IPS-20b (cell line): Measurements from ENCODE around the gene SPG7.

Source experiments
- H3K27ac ChIP-seq: one replicate; pipeline ENCODE4 v1.5.1; 2013; ENCODE audit warnings: low read length
- H3K27me3 ChIP-seq: 2 replicates; pipeline ENCODE4 v1.6.1; 2013; ENCODE audit warnings: mild to moderate bottlenecking, low read length, inconsistent platforms; ENCODE audit not compliant: insufficient read depth
- H3K36me3 ChIP-seq: 2 replicates; pipeline ENCODE4 v1.6.1; 2013; ENCODE audit warnings: low read depth, mild to moderate bottlenecking, inconsistent platforms, low read length, moderate library complexity; ENCODE audit not compliant: insufficient read depth
- H3K4me1 ChIP-seq: 2 replicates; pipeline ENCODE4 v1.6.1; 2013; ENCODE audit warnings: mild to moderate bottlenecking, control low read depth, inconsistent platforms, low read length, moderate library complexity; ENCODE audit not compliant: insufficient read depth
- H3K4me3 ChIP-seq: 2 replicates; pipeline ENCODE4 v1.5.1; 2013; ENCODE audit warnings: mild to moderate bottlenecking, low read length, inconsistent platforms
- H3K9ac ChIP-seq: 2 replicates; pipeline ENCODE4 v1.6.1; 2013; ENCODE audit warnings: low read depth, mild to moderate bottlenecking, inconsistent platforms, low read length, moderate library complexity
- H3K9me3 ChIP-seq: 2 replicates; pipeline ENCODE4 v1.6.1; 2013; ENCODE audit warnings: mild to moderate bottlenecking, low read depth, low read length, inconsistent platforms; ENCODE audit not compliant: insufficient read depth

The SPG7 gene

DNA sequence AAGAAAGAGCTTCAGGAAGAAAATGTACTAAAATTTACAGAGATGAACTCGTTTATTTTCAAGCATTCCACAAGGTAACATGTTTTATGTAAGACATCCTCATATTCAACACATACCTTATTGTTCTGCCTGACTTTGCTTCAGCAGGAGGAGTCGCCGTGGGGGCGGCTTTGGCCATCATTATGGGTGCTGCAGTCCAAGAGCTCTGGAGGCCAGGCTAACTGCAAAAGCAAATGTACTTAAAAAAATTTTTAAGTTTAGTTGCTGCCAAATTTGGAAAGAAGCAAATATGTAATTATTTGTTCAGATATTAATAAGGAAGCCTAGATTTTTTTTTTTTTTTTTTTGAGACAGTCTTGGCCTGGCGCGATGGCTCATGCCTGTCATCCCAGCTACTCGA lies 4.1 kb upstream of the SPG7 start:
- Histone ChIP-seq H3K4me3 (no peak overlapping the region), H3K27me3 (peaks cover 14% of the 10 kb centered on the region), H3K27ac (no peak overlapping the region), H3K4me1 (no peaks in the 10 kb centered on the region), H3K9me3 (no peaks in the 10 kb centered on the region), H3K36me3 (no peaks in the 10 kb centered on the region), H3K9ac (no peak overlapping the region)

GRCh38 chr16:89505204-89506112 lies 2.7 kb upstream of the SPG7 start:
- Histone ChIP-seq H3K36me3 (peaks cover 3% of the 10 kb centered on the region), H3K9ac (no peak overlapping the region), H3K9me3 (no peaks in the 10 kb centered on the region), H3K4me1 (no peaks in the 10 kb centered on the region), H3K27ac (no peak overlapping the region), H3K27me3 (peaks cover 14% of the 10 kb centered on the region), H3K4me3 (no peak overlapping the region)

DNA sequence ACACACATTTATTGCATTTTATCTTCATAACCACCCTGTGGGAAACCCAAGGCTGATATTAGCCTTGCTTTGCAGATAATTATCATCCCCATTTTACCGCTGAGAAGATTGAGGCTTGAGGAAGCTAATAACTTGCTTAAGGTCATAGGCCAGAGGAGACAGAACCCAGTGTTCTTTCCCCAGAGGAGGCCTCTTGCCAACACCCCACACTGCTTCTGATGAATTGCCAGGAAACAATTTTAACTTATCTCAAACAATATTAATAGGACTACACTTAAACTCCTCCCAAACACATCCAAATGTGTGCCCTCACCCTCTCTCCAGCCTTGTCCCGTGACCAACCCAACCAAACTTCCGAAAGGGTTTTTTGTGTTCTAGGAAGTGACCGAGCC lies 2.1 kb upstream of the SPG7 start:
- Histone ChIP-seq H3K27me3 (peaks cover 14% of the 10 kb centered on the region), H3K9me3 (no peaks in the 10 kb centered on the region), H3K9ac (no peak overlapping the region), H3K27ac (no peak overlapping the region), H3K36me3 (peaks cover 9% of the 10 kb centered on the region), H3K4me1 (no peaks in the 10 kb centered on the region), H3K4me3 (no peak overlapping the region)

DNA sequence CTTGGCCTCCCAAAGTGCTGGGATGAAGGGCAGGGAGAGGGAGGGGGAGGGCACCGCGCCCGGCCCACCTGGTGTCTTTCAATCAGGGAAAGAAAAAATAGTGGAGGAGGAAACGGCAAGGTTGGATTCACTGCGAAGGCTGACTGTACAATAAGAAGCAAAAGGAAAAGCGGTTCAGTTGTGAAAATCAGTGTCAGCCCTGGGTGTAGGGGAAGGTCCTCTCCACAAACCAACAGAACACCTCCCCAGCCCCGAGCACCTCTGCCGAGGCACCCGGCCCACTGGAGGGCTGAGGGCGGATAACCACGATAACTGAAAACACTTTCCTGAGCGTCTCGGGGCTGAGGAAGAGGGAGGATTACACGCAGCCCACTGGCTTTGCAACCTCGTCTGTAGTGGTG lies 1.4 kb upstream of the SPG7 start:
- Histone ChIP-seq H3K36me3 (peaks cover 16% of the 10 kb centered on the region), H3K9ac (peak overlapping the region; percentile 82; the same call in 1 of the 2 replicates), H3K9me3 (no peaks in the 10 kb centered on the region), H3K4me3 (peak overlapping the region; percentile 82), H3K27me3 (peaks cover 14% of the 10 kb centered on the region), H3K27ac (no peak overlapping the region), H3K4me1 (no peaks in the 10 kb centered on the region)

- Histone ChIP-seq H3K9ac (peak overlapping the region; percentile 82; the same call in 1 of the 2 replicates), H3K27me3 (peaks cover 14% of the 10 kb centered on the region), H3K27ac (peak overlapping the region; percentile 1), H3K4me3 (peak overlapping the region; percentile 82), H3K4me1 (no peaks in the 10 kb centered on the region), H3K9me3 (no peaks in the 10 kb centered on the region), H3K36me3 (peaks cover 19% of the 10 kb centered on the region)
These were observed 879 bp upstream of the SPG7 start for GRCh38 chr16:89507214-89507833.

DNA sequence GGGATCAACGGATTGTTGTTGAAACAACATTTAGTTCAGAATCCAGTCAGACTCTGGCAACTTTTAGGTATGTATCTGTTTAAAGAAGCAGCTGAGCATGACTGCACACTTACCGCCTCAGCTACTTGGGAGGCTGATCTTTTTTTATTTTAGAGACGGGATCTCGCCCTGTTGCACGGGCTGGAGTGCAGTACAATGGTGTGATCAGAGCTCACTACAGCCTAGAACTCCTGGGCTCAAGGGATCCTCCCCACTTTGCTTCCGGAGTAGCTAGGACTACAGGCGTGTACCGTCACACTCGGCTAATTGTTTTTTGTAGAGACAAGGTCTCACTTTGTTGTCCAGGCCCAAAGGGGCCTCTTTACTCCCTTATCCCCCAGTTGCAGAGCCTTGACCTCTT lies 2.3 kb downstream of the SPG7 start:
- Histone ChIP-seq H3K4me1 (no peaks in the 10 kb centered on the region), H3K27ac (no peak overlapping the region), H3K27me3 (peaks cover 14% of the 10 kb centered on the region), H3K4me3 (no peak overlapping the region), H3K9ac (no peak overlapping the region), H3K36me3 (peaks cover 40% of the 10 kb centered on the region), H3K9me3 (no peaks in the 10 kb centered on the region)

- peaks cover 47% of the 10 kb centered on the region for H3K36me3 ChIP-seq
These were observed 3.2 kb downstream of the SPG7 start for GRCh38 chr16:89511374-89511773.

GRCh38 chr16:89512453-89512852 lies 4.2 kb downstream of the SPG7 start:
- Histone ChIP-seq H3K36me3 (peaks cover 56% of the 10 kb centered on the region), H3K4me3 (no peak overlapping the region), H3K27ac (no peak overlapping the region), H3K4me1 (no peaks in the 10 kb centered on the region), H3K9me3 (no peaks in the 10 kb centered on the region), H3K9ac (no peak overlapping the region), H3K27me3 (0 out of 2 replicates have a peak, but pooled peaks cover under 1% of the 10 kb centered on the region)

More at GRCh38 chr16:89511374-89511773, 3.2 kb downstream of the SPG7 start:
- Histone ChIP-seq H3K27me3 (peaks cover 8% of the 10 kb centered on the region), H3K4me1 (no peaks in the 10 kb centered on the region), H3K9ac (no peak overlapping the region), H3K4me3 (no peak overlapping the region), H3K9me3 (no peaks in the 10 kb centered on the region), H3K27ac (no peak overlapping the region)

- no peaks in the 10 kb centered on the region for H3K27me3 ChIP-seq
- H3K9me3 ChIP-seq, result no peaks in the 10 kb centered on the region
- no peak overlapping the region for H3K4me3 ChIP-seq
- H3K36me3 ChIP-seq, result peaks cover 75% of the 10 kb centered on the region
- no peak overlapping the region for H3K27ac ChIP-seq
- H3K4me1 ChIP-seq, result no peaks in the 10 kb centered on the region
- H3K9ac ChIP-seq, result no peak overlapping the region
These were observed 8.9 kb downstream of the SPG7 start for GRCh38 chr16:89517128-89517527.

GRCh38 chr16:89519881-89520280 lies 11.7 kb downstream of the SPG7 start:
- Histone ChIP-seq H3K4me1 (no peaks in the 10 kb centered on the region), H3K4me3 (no peak overlapping the region), H3K9ac (no peak overlapping the region), H3K9me3 (no peaks in the 10 kb centered on the region), H3K27ac (no peak overlapping the region), H3K36me3 (peaks cover 80% of the 10 kb centered on the region), H3K27me3 (no peaks in the 10 kb centered on the region)

- Histone ChIP-seq H3K4me1 (no peaks in the 10 kb centered on the region), H3K27me3 (no peaks in the 10 kb centered on the region), H3K9ac (no peak overlapping the region), H3K27ac (no peak overlapping the region), H3K9me3 (no peaks in the 10 kb centered on the region), H3K4me3 (no peak overlapping the region), H3K36me3 (peaks cover 89% of the 10 kb centered on the region)
These were observed 14.1 kb downstream of the SPG7 start for GRCh38 chr16:89522287-89522686.
